ENCODE data around the gene CBFA2T3.
"Not testable (repeated sequence)": the region's sequence is repeated elsewhere in the genome, so short reads cannot be mapped to it uniquely, and the experiment has no call there.

CBFA2T3 gene

GRCh38 chr16:88904676-88905365 is 72.2 kb downstream of the CBFA2T3 start:
- DNase-seq = no peak

GRCh38 chr16:88903267-88903666 is 73.7 kb downstream of the CBFA2T3 start:
- DNase-seq = no peak

GRCh38 chr16:88902744-88903143 is 74.3 kb downstream of the CBFA2T3 start:
- no peak for DNase-seq

GRCh38 chr16:88901718-88902337 is 75.2 kb downstream of the CBFA2T3 start:
- DNase-seq = no peak

GRCh38 chr16:88900662-88901052 is 76.3 kb downstream of the CBFA2T3 start:
- no peak for DNase-seq

- DNase-seq = no peak
These were observed 76.9 kb downstream of the CBFA2T3 start for GRCh38 chr16:88899901-88900661.

GRCh38 chr16:88897696-88898425 is 79.1 kb downstream of the CBFA2T3 start:
- DNase-seq = no peak

- no peak for DNase-seq
These were observed 80.6 kb downstream of the CBFA2T3 start for GRCh38 chr16:88896238-88897070.

GRCh38 chr16:88895335-88895734 is 81.7 kb downstream of the CBFA2T3 start:
- no peak for DNase-seq

GRCh38 chr16:88894681-88895300 is 82.2 kb downstream of the CBFA2T3 start:
- no peak for DNase-seq

- DNase-seq = not testable (repeated sequence)
These were observed 82.7 kb downstream of the CBFA2T3 start for GRCh38 chr16:88894266-88894665.

GRCh38 chr16:88893127-88893968 is 83.7 kb downstream of the CBFA2T3 start:
- no peak for DNase-seq

GRCh38 chr16:88892065-88892464 is 84.9 kb downstream of the CBFA2T3 start:
- DNase-seq = no peak

- DNase-seq = no peak
These were observed 85.9 kb downstream of the CBFA2T3 start for GRCh38 chr16:88891083-88891482.

- DNase-seq = not testable (repeated sequence)
These were observed 87.2 kb downstream of the CBFA2T3 start for GRCh38 chr16:88889702-88890352.

GRCh38 chr16:88888461-88889387 is 88.3 kb downstream of the CBFA2T3 start:
- no peak for DNase-seq

- no peak for DNase-seq
These were observed 89.0 kb downstream of the CBFA2T3 start for GRCh38 chr16:88888057-88888456.

GRCh38 chr16:88886845-88887521 is 90.0 kb downstream of the CBFA2T3 start:
- DNase-seq = no peak

All from CD4-positive, alpha-beta T cell treated with Interleukin-6 for 4 hours (primary cell).